ENCODE measurements around the gene WTAP. TPM values are rescaled to one million over a fixed set of nuclear protein-coding genes. Genes with fewer than 3 reads are reported as not detected.

Gene WTAP
- total RNA-seq (2022; extraction: Qiagen RNA extraction): 70.0 to 76.1 TPM (median 73.9 TPM) in 5 replicates

GRCh38 chr6:159726918-159727716 is at the start of gene WTAP:
TSS of gene WTAP (plus strand) at chr6:159727506. CDS start at chr6:159736266, 8,760 bp downstream.

DNA sequence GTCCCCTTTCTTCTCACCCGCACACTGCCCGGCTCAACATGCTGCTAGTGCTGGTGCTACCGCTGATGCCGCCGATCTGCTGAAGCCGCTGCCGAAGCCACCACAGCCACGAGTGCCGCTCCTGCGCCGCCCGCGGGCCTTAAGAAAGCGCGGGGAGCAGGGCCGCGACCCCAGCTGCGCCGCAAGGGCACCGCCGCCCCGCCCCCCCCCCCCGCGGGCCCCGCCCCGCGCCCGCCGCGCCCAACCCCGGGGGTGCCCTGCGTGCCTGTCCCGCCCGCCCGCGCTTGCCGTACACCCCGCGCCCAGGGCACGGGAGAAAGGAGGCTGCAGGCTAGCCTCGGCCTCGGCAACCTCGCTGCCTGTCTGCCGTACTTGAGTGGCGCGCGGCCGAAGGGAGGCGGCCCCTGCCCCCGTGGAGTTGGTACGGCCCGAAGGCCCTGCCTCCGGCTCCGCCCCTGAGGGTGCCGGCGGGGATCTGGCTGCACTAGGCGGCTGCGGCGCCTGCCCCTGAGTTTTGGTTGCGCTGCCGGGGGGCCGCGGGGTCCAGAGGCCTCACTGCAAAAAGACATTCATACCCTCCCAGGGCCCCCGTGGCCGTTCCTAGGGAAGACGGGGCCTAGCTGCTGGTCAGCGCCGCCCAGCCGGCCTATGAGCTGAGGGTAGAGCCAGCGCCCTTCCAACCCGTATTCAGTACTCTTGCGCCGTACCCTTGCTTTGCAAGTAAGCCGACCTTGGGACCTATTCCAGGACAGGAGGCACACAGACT is 34.0 kb upstream of the WTAP start, which contains the start of gene SOD2:
SOD2 (minus strand) TSS at position 114 of the 766 bp plus-strand sequence; CDS start at position 40, 74 bp downstream.

DNA sequence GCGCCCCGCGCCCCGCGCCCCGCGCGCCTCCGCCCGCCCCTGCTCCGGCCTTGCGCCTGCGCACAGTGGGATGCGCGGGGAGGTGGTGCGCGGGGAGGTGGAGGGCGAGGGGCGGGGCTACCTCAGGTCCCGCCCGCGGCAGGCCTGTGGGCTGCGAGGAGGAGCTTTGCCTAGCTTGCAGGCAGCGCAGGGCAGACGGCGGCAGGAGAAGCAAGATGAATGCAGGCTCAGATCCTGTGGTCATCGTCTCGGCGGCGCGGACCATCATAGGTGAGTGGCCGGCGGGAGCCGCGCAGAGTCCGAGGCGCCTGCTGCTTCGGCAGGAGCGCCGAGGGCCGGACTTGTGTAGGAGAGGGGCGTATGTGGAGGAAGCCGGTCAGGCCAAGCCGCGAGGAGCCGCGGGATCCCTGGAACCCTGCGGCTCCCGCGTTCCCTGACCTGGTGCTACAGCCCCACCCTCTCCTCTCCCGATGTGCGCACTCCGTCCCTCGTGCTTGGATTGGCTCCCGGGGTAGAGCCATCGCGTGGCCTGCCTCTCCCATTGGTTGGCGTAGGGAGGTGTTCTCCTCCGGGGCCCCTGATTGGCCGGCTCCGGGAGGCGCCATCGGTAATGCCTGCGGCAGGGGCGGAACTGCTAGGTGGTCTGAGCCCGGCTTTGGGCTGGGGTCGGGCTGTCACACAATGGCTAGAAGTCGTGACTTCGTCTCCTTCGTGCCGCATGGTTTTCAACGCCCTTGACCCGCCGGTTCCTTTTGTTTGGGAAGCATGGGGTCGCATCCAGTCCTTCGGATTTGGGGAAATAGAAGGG is 34.8 kb downstream of the WTAP start, which contains the start of gene ACAT2:
ACAT2 (plus strand) TSS at position 173 of the 808 bp plus-strand sequence; CDS start at position 216, 43 bp downstream.

DNA sequence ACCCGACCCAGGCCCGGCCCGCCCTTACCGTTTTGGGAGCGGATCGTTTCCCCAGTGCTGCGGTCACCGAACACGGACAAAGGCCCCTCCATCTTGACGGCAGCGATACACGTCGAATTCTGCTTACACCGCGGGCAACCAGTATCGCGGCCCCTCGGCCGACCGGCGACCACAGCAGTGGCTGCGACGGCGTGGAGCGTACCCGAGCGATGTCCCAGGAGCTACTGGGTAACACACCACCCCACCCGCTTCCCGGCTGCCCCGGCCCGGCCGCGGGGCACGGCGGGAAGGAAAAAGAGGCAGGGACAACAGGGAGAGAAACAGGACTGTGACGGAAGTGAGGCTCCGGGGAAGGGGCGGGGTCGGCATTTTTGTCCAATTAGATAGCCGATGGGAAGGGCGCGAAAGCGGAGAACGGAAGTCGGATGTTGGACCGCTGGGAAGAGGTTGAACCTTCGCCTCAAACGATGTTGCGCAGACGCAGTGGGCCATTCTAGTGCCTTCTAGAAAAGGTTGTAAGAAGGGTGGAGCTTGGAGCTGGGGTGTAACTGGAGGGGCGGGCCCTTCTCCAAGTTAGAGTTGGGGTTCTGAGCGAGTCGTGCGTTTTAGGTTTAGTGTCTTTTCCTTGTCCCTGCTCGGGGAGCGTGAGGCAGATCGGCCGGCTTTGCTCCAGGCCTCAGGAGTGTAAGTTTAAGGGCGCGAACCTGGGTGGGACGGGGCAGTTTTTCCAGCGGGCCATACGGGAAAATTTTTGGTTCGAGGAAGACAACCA is 62.3 kb downstream of the WTAP start, which contains the start of gene TCP1:
TCP1 (minus strand) TSS at position 226 of the 772 bp plus-strand sequence; CDS start at position 92, 134 bp downstream.

DNA sequence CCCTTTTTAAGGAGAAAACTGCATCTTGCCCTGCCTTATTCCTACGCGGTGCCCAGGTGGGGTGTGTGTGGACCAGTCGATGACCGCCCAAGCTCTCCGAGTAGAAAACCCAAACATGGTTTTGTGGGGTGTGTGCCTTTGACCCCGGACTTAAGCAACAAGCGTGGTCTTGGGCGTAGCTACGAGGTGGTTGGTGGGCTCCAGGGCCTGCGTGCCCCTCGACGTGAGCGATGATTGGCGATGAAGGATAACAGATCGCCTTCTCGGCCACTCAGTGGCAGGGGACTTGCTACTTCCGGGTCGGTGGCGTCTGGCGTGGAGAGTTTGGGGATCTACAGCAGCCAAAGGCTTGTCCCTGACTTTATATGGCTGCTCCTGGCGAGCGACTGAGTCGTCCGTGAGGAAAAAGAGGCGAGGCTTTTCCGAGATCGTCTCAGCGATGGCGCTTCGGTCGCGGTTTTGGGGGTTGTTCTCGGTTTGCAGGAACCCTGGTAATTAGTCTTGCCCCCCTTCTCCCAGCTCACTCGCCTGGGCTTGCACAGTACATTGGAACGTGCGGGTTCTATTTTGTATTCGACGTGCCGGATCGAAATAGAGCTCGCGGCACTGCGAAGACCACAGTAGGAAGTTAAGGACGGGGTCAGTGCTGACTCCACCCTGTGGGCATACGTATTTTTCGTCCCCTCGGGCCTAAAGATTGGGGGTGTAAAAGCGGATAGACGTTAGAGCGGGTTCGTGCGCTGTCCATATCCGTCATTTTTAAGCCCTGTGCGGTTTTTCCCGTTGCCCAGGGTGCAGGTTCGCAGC is 63.0 kb downstream of the WTAP start, which contains the start of gene MRPL18:
MRPL18 (plus strand) TSS at position 319 of the 807 bp plus-strand sequence; CDS start at position 440, 121 bp downstream.

DNA sequence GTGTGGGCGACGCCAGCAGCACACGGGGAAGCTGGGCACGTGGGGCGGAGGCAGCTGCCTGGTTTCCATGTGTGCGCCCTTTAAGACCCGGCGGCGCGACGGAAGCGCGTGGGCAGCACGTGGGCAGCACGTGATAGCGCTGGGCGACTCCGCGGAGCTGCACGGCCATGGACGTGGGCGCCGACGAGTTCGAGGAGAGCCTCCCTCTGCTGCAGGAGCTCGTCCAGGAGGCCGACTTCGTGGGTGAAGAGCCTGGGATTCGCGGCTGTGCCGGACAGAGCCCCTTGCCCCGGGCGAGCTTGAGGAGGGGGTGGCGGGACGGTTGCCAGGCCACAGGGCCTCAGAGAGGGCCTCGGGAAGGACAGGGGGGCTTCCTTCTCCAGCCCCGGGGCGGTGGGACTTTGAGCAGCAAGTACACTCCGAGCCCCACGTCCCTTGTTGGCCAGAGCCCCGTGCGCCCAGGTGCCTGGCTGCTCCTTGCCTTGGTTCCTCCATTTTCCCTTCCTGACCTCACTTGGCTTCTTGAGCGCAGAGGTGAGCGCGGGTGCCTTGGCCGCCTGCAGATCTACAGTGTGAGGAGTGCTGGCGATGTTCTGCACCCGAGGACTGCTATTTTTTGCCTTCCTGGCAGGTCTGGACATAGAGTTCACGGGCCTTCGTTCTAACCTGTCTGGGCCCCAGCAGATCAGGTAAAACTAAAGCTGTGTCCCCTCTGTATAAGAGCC is 73.0 kb downstream of the WTAP start, which contains the start of gene PNLDC1:
PNLDC1 (plus strand) TSS at position 136 of the 725 bp plus-strand sequence; CDS start at position 168, 32 bp downstream.

Other genes starting within 250 kb of the WTAP start
- 179 to 209 TPM (median 184 TPM) in 5 replicates for gene SOD2, start 34.3 kb upstream of the WTAP start, total RNA-seq (2022; extraction: Qiagen RNA extraction)
- gene ACAT2, start 34.5 kb downstream of the WTAP start, total RNA-seq (2022; extraction: Qiagen RNA extraction): 24.5 to 29.5 TPM (median 27.7 TPM) in 5 replicates
- gene TCP1, start 62.1 kb downstream of the WTAP start, total RNA-seq (2022; extraction: Qiagen RNA extraction): 217 to 258 TPM (median 239 TPM) in 5 replicates
- 74.6 to 102 TPM (median 93.0 TPM) in 5 replicates for gene MRPL18, start 63.0 kb downstream of the WTAP start, total RNA-seq (2022; extraction: Qiagen RNA extraction)
- gene PNLDC1, start 72.8 kb downstream of the WTAP start, total RNA-seq (2022; extraction: Qiagen RNA extraction): 0.04 to 0.06 TPM (median 0.05 TPM) in 3 of 5 replicates, not detected in the others
- not detected in 5 replicates for gene MAS1, start 163.5 kb downstream of the WTAP start, total RNA-seq (2022; extraction: Qiagen RNA extraction)
- gene IGF2R, start 241.6 kb downstream of the WTAP start, total RNA-seq (2022; extraction: Qiagen RNA extraction): 29.0 to 37.7 TPM (median 33.6 TPM) in 5 replicates